OCI-LY7 (cell line): ENCODE data around the gene FAM170B.

Source experiments
- EZH2phosphoT487 ChIP-seq: fragments of 200-600 bp; sonication (generic); IDR thresholded peaks from 2 replicates; pipeline ENCODE4 v1.6.1; 2018; ENCODE audit warnings: low read depth, borderline replicate concordance, mild to moderate bottlenecking, mixed run types, antibody characterized with exemption, low read length, moderate library complexity, mixed read lengths
- TF ChIP-seq, protein P1 (sequence below): fragments of 200-600 bp; sonication (generic); conservative IDR thresholded peaks from 2 replicates; pipeline ENCODE4 v1.5.1; 2014; ENCODE audit warnings: mild to moderate bottlenecking, antibody characterized with exemption, low read length, moderate library complexity, mixed read lengths

GRCh38 chr10:49169776-49170175 is 36.0 kb upstream of the FAM170B start:
- no peak for TF ChIP-seq EZH2phosphoT487
- TF ChIP-seq, protein P1, sequence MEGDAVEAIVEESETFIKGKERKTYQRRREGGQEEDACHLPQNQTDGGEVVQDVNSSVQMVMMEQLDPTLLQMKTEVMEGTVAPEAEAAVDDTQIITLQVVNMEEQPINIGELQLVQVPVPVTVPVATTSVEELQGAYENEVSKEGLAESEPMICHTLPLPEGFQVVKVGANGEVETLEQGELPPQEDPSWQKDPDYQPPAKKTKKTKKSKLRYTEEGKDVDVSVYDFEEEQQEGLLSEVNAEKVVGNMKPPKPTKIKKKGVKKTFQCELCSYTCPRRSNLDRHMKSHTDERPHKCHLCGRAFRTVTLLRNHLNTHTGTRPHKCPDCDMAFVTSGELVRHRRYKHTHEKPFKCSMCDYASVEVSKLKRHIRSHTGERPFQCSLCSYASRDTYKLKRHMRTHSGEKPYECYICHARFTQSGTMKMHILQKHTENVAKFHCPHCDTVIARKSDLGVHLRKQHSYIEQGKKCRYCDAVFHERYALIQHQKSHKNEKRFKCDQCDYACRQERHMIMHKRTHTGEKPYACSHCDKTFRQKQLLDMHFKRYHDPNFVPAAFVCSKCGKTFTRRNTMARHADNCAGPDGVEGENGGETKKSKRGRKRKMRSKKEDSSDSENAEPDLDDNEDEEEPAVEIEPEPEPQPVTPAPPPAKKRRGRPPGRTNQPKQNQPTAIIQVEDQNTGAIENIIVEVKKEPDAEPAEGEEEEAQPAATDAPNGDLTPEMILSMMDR = no peak
